Stomach (tissue), 9 donors: Measurements from ENCODE around the gene MCRS1. TPM values are rescaled to one million over a fixed set of nuclear protein-coding genes. Genes with fewer than 3 reads are reported as not detected.

ENCODE experiments used
- DNase-seq, 2 donors: peaks; one replicate each; pipeline versions ENCODE4 v3.0.0 to v3.0.0-alpha.2; 2013 to 2019
- H3K27ac ChIP-seq, 5 donors: fragments of 200-600 bp in 4 of 5; sonication (generic) in 4 of 5; one replicate each; pipeline ENCODE4 v1.5.1; 2013 to 2019; ENCODE audit warnings: mild to moderate bottlenecking in 1 of 5, moderate library complexity in 1 of 5
- H3K27me3 ChIP-seq, 3 donors: fragments of 200-600 bp; sonication (generic); one replicate each; pipeline ENCODE4 v1.5.1; 2017 to 2019; ENCODE audit warnings: mixed run types in 1 of 3
- H3K36me3 ChIP-seq, 4 donors: fragments of 200-600 bp; sonication (generic); 1 replicate in 3 of 4; 2 replicates in 1 of 4; pipeline ENCODE4 v1.5.1; 2016 to 2019
- H3K4me1 ChIP-seq, 4 donors: fragments of 200-600 bp; sonication (generic); one replicate each; pipeline ENCODE4 v1.5.1; 2016 to 2019
- H3K4me3 ChIP-seq, 4 donors: fragments of 200-600 bp; sonication (generic) in 3 of 4; one replicate each; pipeline ENCODE4 v1.5.1; 2016 to 2019; ENCODE audit warnings: mild to moderate bottlenecking in 1 of 4
- H3K9me3 ChIP-seq, 4 donors: fragments of 200-600 bp; sonication (generic); one replicate each; pipeline ENCODE4 v1.5.1; 2016 to 2019
- CTCF ChIP-seq, 7 experiments: fragments of 450-650 bp in 4 of 7; fragments of 200-600 bp in 3 of 7; sonication (generic) in 3 of 7; IDR thresholded peaks; one replicate each; pipeline ENCODE4 v1.5.1; 2016 to 2019; ENCODE audit warnings: antibody characterized with exemption in 7 of 7, control low read depth in 2 of 7, mild to moderate bottlenecking in 1 of 7
- EP300 ChIP-seq: sonication (generic); formaldehyde crosslinking; IDR thresholded peaks from one replicate; pipeline ENCODE4 v1.6.1; 2017; ENCODE audit warnings: antibody characterized with exemption
- POLR2A ChIP-seq, 4 donors: fragments of 450-650 bp; IDR thresholded peaks; one replicate each; pipeline ENCODE4 v1.6.1; 2016; ENCODE audit warnings: antibody characterized with exemption in 4 of 4, control low read depth in 2 of 4, mild to moderate bottlenecking in 1 of 4, moderate library complexity in 1 of 4
- POLR2AphosphoS5 ChIP-seq, 3 donors: sonication (generic); formaldehyde crosslinking; IDR thresholded peaks; one replicate each; pipeline ENCODE4 v1.6.1; 2016; ENCODE audit warnings: antibody characterized with exemption in 3 of 3
- WGBS, 5 donors: extraction: QIAGEN DNeasy Blood & Tissue Kit in 3 of 5; methylation state at CpG; one replicate each; pipeline versions ENCODE4 v1.1.5 to v1.1.7; 2013 to 2018; 5-methylcytosine and 5-hydroxymethylcytosine counted together
- intact Hi-C: fragments of 100-400 bp; cut with DNase I; formaldehyde crosslinking; loops from one replicate; pipeline ENCODE4 v1.15.1; 2023; ENCODE audit warnings: low total_unique reads
- polyA plus RNA-seq, 3 donors: library from polyadenylated mRNA; stranded (reverse); fragments of 200-250 nt; gene quantifications; one replicate each; pipeline ENCODE4 v1.2.3, GENCODE V29; 2013
- total RNA-seq, 5 donors: library from RNA; depleted of rRNA; stranded (reverse); fragments of >200 nt; gene quantifications; one replicate each; pipeline versions ENCODE4 v1.1.0 to v1.2.3, GENCODE V29; 2014 to 2016
- donor health status: healthy with polysubstance abuse.
- donor health status: Bipolar disorder and iron deficiency.
- donor health status: healthy.

The MCRS1 gene
- total and polyA plus RNA-seq, 8 donors: 16.5 to 322 (median 48.5) TPM

- Histone ChIP-seq H3K27ac (no peak overlapping the region), H3K36me3 (peaks cover 37 to 60% (median 58%) of the 10 kb centered on the region in 4 donors), H3K4me1 (no peaks in the 10 kb centered on the region), H3K4me3 (no peak overlapping the region), H3K27me3 (no peaks in the 10 kb centered on the region), H3K9me3 (no peaks in the 10 kb centered on the region)
- TF ChIP-seq EP300: no peak
- TF ChIP-seq POLR2AphosphoS5 (IDR thresholded peaks at IDR 0.05): no peak
- no peak for TF ChIP-seq POLR2A (IDR thresholded peaks at IDR 0.05)
- no peak for TF ChIP-seq CTCF (IDR thresholded peaks at IDR 0.05)
- 69 to 80% (median 78%) methylated on average over 12 of the region's 12 CpGs for WGBS, 5 donors
- no peak for DNase-seq
- intact Hi-C loops: no loop called here
Observed at GRCh38 chr12:49556391-49557186, 11.4 kb downstream of the MCRS1 start.

GRCh38 chr12:49555631-49556390 lies 12.1 kb downstream of the MCRS1 start:
- no peaks in the 10 kb centered on the region for H3K27me3 ChIP-seq
- H3K9me3 ChIP-seq: no peaks in the 10 kb centered on the region
- no peaks in the 10 kb centered on the region for H3K4me1 ChIP-seq
- TF ChIP-seq POLR2A (IDR thresholded peaks at IDR 0.05) (no peak), CTCF (IDR thresholded peaks at IDR 0.05) (no peak), POLR2AphosphoS5 (IDR thresholded peaks at IDR 0.05) (no peak), EP300 (no peak)
- H3K36me3 ChIP-seq: peaks cover 30 to 53% (median 50%) of the 10 kb centered on the region in 4 donors
- DNase-seq: no peak
- 76 to 91% (median 83%) methylated on average over 14 to 18 of the region's 18 CpGs for WGBS, 5 donors
- intact Hi-C loops: no loop called here
- no peak overlapping the region for H3K4me3 ChIP-seq
- no peak overlapping the region for H3K27ac ChIP-seq

- Histone ChIP-seq H3K4me1 (peaks cover under 1 to 5% (median 3%) of the 10 kb centered on the region in 4 donors), H3K27ac (no peak overlapping the region), H3K9me3 (no peaks in the 10 kb centered on the region), H3K27me3 (peaks cover 0 to 12% (median 8%) of the 10 kb centered on the region in 3 donors), H3K36me3 (peaks cover 17 to 37% (median 34%) of the 10 kb centered on the region in 4 donors), H3K4me3 (no peak overlapping the region)
- WGBS, 5 donors: 71 to 81% (median 76%) methylated on average over 14 to 15 of the region's 15 CpGs
- intact Hi-C loops: no loop called here
- TF ChIP-seq POLR2AphosphoS5 (IDR thresholded peaks at IDR 0.05) (no peak), CTCF (IDR thresholded peaks at IDR 0.05) (no peak), POLR2A (IDR thresholded peaks at IDR 0.05) (no peak)
- no peak for DNase-seq
Observed at GRCh38 chr12:49554266-49554665, 13.7 kb downstream of the MCRS1 start.

- TF ChIP-seq POLR2AphosphoS5 (IDR thresholded peaks at IDR 0.05) (no peak), CTCF (IDR thresholded peaks at IDR 0.05) (peak in 5 of 7 experiments; percentile 12 to 72 (median 30))
- H3K36me3 ChIP-seq: peaks cover 10 to 30% (median 28%) of the 10 kb centered on the region in 4 donors
- intact Hi-C loops: no loop called here
- no peaks in the 10 kb centered on the region for H3K9me3 ChIP-seq
- H3K27me3 ChIP-seq: peaks cover 0 to 18% (median 15%) of the 10 kb centered on the region in 3 donors
- H3K27ac ChIP-seq: no peak overlapping the region
- 53 to 61% (median 56%) methylated on average over 2 of the region's 2 CpGs for WGBS, 5 donors
- no peak overlapping the region for H3K4me3 ChIP-seq
- peak in 1 of 2 donors; percentile 70 for DNase-seq
- peaks cover 8 to 12% (median 10%) of the 10 kb centered on the region in 4 donors for H3K4me1 ChIP-seq
Observed at GRCh38 chr12:49553512-49554088, 14.3 kb downstream of the MCRS1 start.
